Endothelial cell of umbilical vein (primary cell): ENCODE results near the gene SCAP. TPM values are rescaled to one million over a fixed set of nuclear protein-coding genes. Genes with fewer than 3 reads are reported as not detected.
A peak's percentile ranks its signal among the peaks of the same experiment; 100 is the strongest.

Experiments
- BruUV-seq: library from RNA; stranded (reverse); fragments of 400-500 nt; replicated peaks from 2 replicates; lab custom pipeline; 2021; lab: Mats Ljungman, UMichigan
- CTCF ChIA-PET: fragments of 300-600, 350-600 bp; sonication (Branson Sonifier 250); formaldehyde crosslinking; loops from one replicate; lab custom pipeline; 2021; ENCODE audit warnings: antibody characterized with exemption, inconsistent platforms; lab: Charles Lee
- POLR2A ChIA-PET: fragments of 300-600, 350-600 bp; sonication (Branson Sonifier 250); formaldehyde crosslinking; loops from one replicate; lab custom pipeline; 2021; ENCODE audit warnings: antibody characterized with exemption, inconsistent platforms; lab: Charles Lee
- DNase-seq: peaks from one replicate; pipeline ENCODE4 v3.0.0-alpha.2; 2011; ENCODE audit warnings: low read depth, low spot score
- FAIRE-seq: peaks from 2 replicates; lab custom pipeline; 2011; peaks lifted over from hg19 to GRCh38; lab: Jason Lieb, UNC
- H2AFZ ChIP-seq: 2 replicates; pipeline ENCODE4 v1.6.0; 2012; ENCODE audit warnings: low read depth, low read length, control low read depth, inconsistent platforms
- H3K27ac ChIP-seq: 2 replicates; pipeline ENCODE4 v1.5.1; 2011; ENCODE audit warnings: low read depth, mild to moderate bottlenecking, control low read depth, low read length, moderate library complexity; ENCODE audit not compliant: insufficient read depth
- H3K27me3 ChIP-seq, 2 experiments: 2 replicates each; pipeline versions ENCODE4 v1.6.0 to v1.6.1; 2011; ENCODE audit warnings: low read length in 2 of 2, mixed read lengths in 1 of 2; ENCODE audit not compliant: control insufficient read depth in 2 of 2, insufficient read depth in 2 of 2
- H3K36me3 ChIP-seq, 2 experiments: 2 replicates in 1 of 2; 3 replicates in 1 of 2; pipeline ENCODE4 v1.5.1; 2011; ENCODE audit warnings: low read length in 2 of 2, mild to moderate bottlenecking in 1 of 2, moderate library complexity in 1 of 2; ENCODE audit not compliant: control insufficient read depth in 2 of 2, insufficient read depth in 2 of 2; ENCODE audit errors: extremely low read depth in 1 of 2
- H3K4me1 ChIP-seq: 3 replicates; pipeline ENCODE4 v1.5.1; 2011; ENCODE audit warnings: mild to moderate bottlenecking, low read length; ENCODE audit not compliant: control insufficient read depth, insufficient read depth; ENCODE audit errors: extremely low read depth
- H3K4me2 ChIP-seq: 2 replicates; pipeline ENCODE4 v1.6.1; 2011; ENCODE audit warnings: low read length, control low read depth, mixed read lengths; ENCODE audit not compliant: insufficient read depth
- H3K4me3 ChIP-seq, 3 experiments: fragments of 200-600 bp in 1 of 3; sonication (generic), shearing (Covaris generic) in 1 of 3; replicated peaks in 1 of 3; 2 replicates each; pipeline ENCODE4 v1.5.1; 2011 to 2016; ENCODE audit warnings: control low read depth in 3 of 3, low read length in 3 of 3, mild to moderate bottlenecking in 2 of 3, inconsistent platforms in 1 of 3, low read depth in 1 of 3, moderate library complexity in 1 of 3; ENCODE audit not compliant: insufficient read depth in 1 of 3
- H3K79me2 ChIP-seq: 2 replicates; pipeline ENCODE4 v1.6.0; 2012; ENCODE audit warnings: low read length, inconsistent platforms; ENCODE audit not compliant: control insufficient read depth, insufficient read depth
- H3K9ac ChIP-seq: replicated peaks from 2 replicates; pipeline ENCODE3; 2011; ENCODE audit warnings: low read length, control low read depth; ENCODE audit not compliant: insufficient read depth; ENCODE audit errors: extremely low read depth
- H3K9me1 ChIP-seq: replicated peaks from 3 replicates; pipeline ENCODE4 v1.6.0; 2011; ENCODE audit warnings: mild to moderate bottlenecking, low read length; ENCODE audit not compliant: control insufficient read depth, insufficient read depth; ENCODE audit errors: extremely low read depth
- H3K9me3 ChIP-seq: replicated peaks from 2 replicates; pipeline ENCODE4 v1.5.1; 2012; ENCODE audit warnings: low read length, inconsistent platforms; ENCODE audit not compliant: control insufficient read depth, insufficient read depth
- H4K20me1 ChIP-seq: replicated peaks from 2 replicates; pipeline ENCODE3; 2011; ENCODE audit warnings: mild to moderate bottlenecking, low read length; ENCODE audit not compliant: control insufficient read depth, insufficient read depth; ENCODE audit errors: extremely low read depth
- CTCF ChIP-seq, 2 donors: IDR thresholded peaks; 1 replicate in 1 of 2; 2 replicates in 1 of 2; pipeline ENCODE4 v1.5.1; 2011; ENCODE audit warnings: low read length in 2 of 2, mild to moderate bottlenecking in 2 of 2, moderate library complexity in 2 of 2, control low read depth in 1 of 2, inconsistent platforms in 1 of 2, low read depth in 1 of 2; ENCODE audit not compliant: insufficient read depth in 1 of 2; ENCODE audit errors: extremely low read depth in 1 of 2
- FOS ChIP-seq: IDR thresholded peaks from 2 replicates; pipeline ENCODE4 v1.6.1; 2011; ENCODE audit warnings: mild to moderate bottlenecking, low read length, moderate library complexity, borderline replicate concordance; ENCODE audit not compliant: insufficient read depth
- GATA2 ChIP-seq: IDR thresholded peaks from 2 replicates; pipeline ENCODE4 v1.7.0; 2011; ENCODE audit warnings: low read depth, mild to moderate bottlenecking, moderate library complexity, mixed read lengths, low read length; ENCODE audit not compliant: insufficient read length, insufficient read depth
- JUN ChIP-seq: IDR thresholded peaks from 2 replicates; pipeline ENCODE4 v1.6.1; 2011; ENCODE audit warnings: borderline replicate concordance, low read depth; ENCODE audit not compliant: insufficient read length, insufficient read depth
- MAX ChIP-seq: IDR thresholded peaks from 2 replicates; pipeline ENCODE4 v1.6.1; 2011; ENCODE audit not compliant: insufficient read depth, insufficient read length
- MYC ChIP-seq: IDR thresholded peaks from one replicate; pipeline ENCODE4 v1.6.1; 2011; ENCODE audit warnings: mild to moderate bottlenecking, low read depth, low read length
- POLR2A ChIP-seq: IDR thresholded peaks from 2 replicates; pipeline ENCODE4 v1.6.1; 2012; ENCODE audit warnings: low read depth, mild to moderate bottlenecking, control low read depth, low read length
- POLR2AphosphoS5 ChIP-seq: IDR thresholded peaks from 2 replicates; pipeline ENCODE4 v1.6.1; 2012; ENCODE audit warnings: low read depth, mild to moderate bottlenecking, control low read depth, low read length, moderate library complexity; ENCODE audit not compliant: insufficient read depth
- dilution Hi-C: fragments of 300-500 bp; cut with MboI; formaldehyde crosslinking; loops from one replicate; pipeline ENCODE4 v1.15.0; 2019; ENCODE audit warnings: low sequenced_read_pairs; ENCODE audit not compliant: extremely low pct_ligation_motif_present
- intact Hi-C: fragments of 100-400 bp; cut with micrococcal nuclease; formaldehyde crosslinking; loops from one replicate; pipeline ENCODE4 v1.10.0; 2022
- polyA plus RNA-seq, 4 experiments: library from polyadenylated mRNA; depleted of rRNA in 3 of 4; stranded (reverse) in 3 of 4; unstranded in 1 of 4; fragments of >200 nt; gene quantifications; 2 replicates each; pipeline versions ENCODE4 v1.2.1 to v1.2.3, GENCODE V29; 2011 to 2012; ENCODE audit warnings: missing spikeins in 1 of 4
- total RNA-seq: library from RNA; stranded (reverse); gene quantifications from 2 replicates; pipeline ENCODE4 v1.2.3, GENCODE V29; 2021

The SCAP gene
- total and polyA plus RNA-seq, 2 donors (not counting 3 experiments of a cell fraction or from before 2014, with no cell fraction given), result 34.7 to 59.0 TPM

- CTCF ChIA-PET, result interaction anchor here (0.8 to 2.7 kb wide), 3 partner anchors 8 to 18 kb away, joined by 3 to 15 read pairs (median 3); no protein-coding TSS in a partner anchor
- H3K79me2 ChIP-seq, result no peaks in the 10 kb centered on the region
- TSS peak; percentile 37 for BruUV-seq
- no peak overlapping the region for H3K9ac ChIP-seq
- no peak overlapping the region for H3K27ac ChIP-seq
- no peak for DNase-seq
- H3K4me3 ChIP-seq, result no peak overlapping the region
- POLR2A ChIA-PET, result interaction anchor here (1.1 kb wide), 1 partner anchor 11 kb away, joined by 3 read pairs; no protein-coding TSS in a partner anchor
- TF ChIP-seq POLR2A, result no peak
- no peak for TF ChIP-seq MYC
- TF ChIP-seq GATA2, result no peak
- peak in 1 of 2 donors; percentile 7 for TF ChIP-seq CTCF (IDR thresholded peaks at IDR 0.05; ENCODE audit: extremely low read depth in 1 of 2, insufficient read depth in 1 of 2, low read depth in 1 of 2, low read length in 2 of 2)
- TF ChIP-seq JUN, result no peak
- TF ChIP-seq MAX, result no peak
- no peak for TF ChIP-seq POLR2AphosphoS5
- no peak for TF ChIP-seq FOS
- H3K9me1 ChIP-seq, result no peaks in the 10 kb centered on the region
- no peaks in the 10 kb centered on the region for H3K4me1 ChIP-seq
- intact Hi-C loops, result no loop called here
- no peak overlapping the region for H3K4me2 ChIP-seq
- peaks cover 0 to 66% of the 10 kb centered on the region in 2 experiments for H3K36me3 ChIP-seq
- no peaks in the 10 kb centered on the region for H3K9me3 ChIP-seq
- FAIRE-seq, result no peak
- no peaks in the 10 kb centered on the region for H4K20me1 ChIP-seq
- no peak overlapping the region for H2AFZ ChIP-seq
- no peaks in the 10 kb centered on the region for H3K27me3 ChIP-seq
- dilution Hi-C loops, result no loop called here
Observed at GRCh38 chr3:47412842-47413520, 62.8 kb downstream of the SCAP start.
